Measurements from ENCODE around the gene ENG. TPM values are rescaled to one million over a fixed set of nuclear protein-coding genes. Genes with fewer than 3 reads are reported as not detected.
A peak's percentile ranks its signal among the peaks of the same experiment; 100 is the strongest.

The ENG gene
- polyA plus RNA-seq, 3 donors = 15.7 to 26.0 (median 17.9) TPM

DNA sequence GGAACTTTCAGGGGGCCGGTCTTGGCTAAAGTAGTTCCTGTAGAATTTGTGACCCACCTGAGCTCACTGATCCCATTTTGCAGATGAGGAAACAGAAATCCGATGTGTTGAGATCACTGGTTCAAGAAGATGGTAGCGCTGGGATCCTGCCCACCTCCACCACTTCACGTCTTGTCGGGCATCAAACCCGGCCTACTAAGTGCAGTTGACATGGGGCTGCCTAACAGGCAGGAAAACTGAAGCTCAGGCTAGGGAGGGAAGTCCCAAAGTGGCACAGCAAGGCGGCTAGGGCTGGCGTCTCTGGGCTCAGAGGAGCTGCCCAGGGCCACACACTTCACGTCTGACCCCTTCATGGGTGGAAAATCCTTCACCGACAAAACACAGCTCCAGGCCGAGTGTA lies 502 bp upstream of the ENG start:
- intact Hi-C loops (cut with micrococcal nuclease) = no loop called here
- Mint-ChIP-seq H3K36me3 (peaks cover 17 to 21% of the 10 kb centered on the region in 2 donors), H3K27me3 (ENCODE audit: low read depth in 3 of 3) (peaks cover 1 to 5% (median 3%) of the 10 kb centered on the region in 3 donors), H3K27ac (peak overlapping the region in 4 of 7 donors; percentile 50 to 76 (median 60)), H3K4me1 (peaks cover 53% of the 10 kb centered on the region), H3K9me3 (peaks cover 6 to 8% (median 7%) of the 10 kb centered on the region in 7 donors), H3K4me3 (peak overlapping the region; percentile 31 to 46)
- Histone ChIP-seq H3K4me1 (ENCODE audit: control insufficient read depth in 1 of 2, insufficient read depth in 2 of 2, low read length in 2 of 2) (peaks cover 43 to 49% of the 10 kb centered on the region in 2 donors), H3K9ac (ENCODE audit: insufficient read depth, low read length, poor library complexity, severe bottlenecking) (peak overlapping the region; percentile 84), H4K20me1 (ENCODE audit: insufficient read depth, low read length) (peaks cover 6% of the 10 kb centered on the region), H3K79me2 (ENCODE audit: insufficient read depth, low read length) (no peaks in the 10 kb centered on the region), H3K9me3 (replicated peaks in 1 of 2; ENCODE audit: control insufficient read depth in 1 of 2, insufficient read depth in 1 of 2, low read length in 2 of 2) (peaks cover under 1 to 7% of the 10 kb centered on the region in 2 donors), H3K36me3 (replicated peaks in 1 of 2; ENCODE audit: control insufficient read depth in 1 of 2, insufficient read depth in 2 of 2, low read length in 2 of 2) (peaks cover 0 to 8% of the 10 kb centered on the region in 2 donors), H3K4me2 (replicated peaks; ENCODE audit: extremely low read depth, low read length, poor library complexity, severe bottlenecking) (peak overlapping the region; percentile 95), H3K27me3 (ENCODE audit: control insufficient read depth in 2 of 2, insufficient read depth in 2 of 2, low read length in 2 of 2) (no peaks in the 10 kb centered on the region), H2AFZ (ENCODE audit: insufficient read depth, low read depth, low read length, poor library complexity, severe bottlenecking) (peak overlapping the region; percentile 83), H3K4me3 (replicated peaks in 1 of 3; ENCODE audit: low read depth in 2 of 3, low read length in 3 of 3) (peak overlapping the region in 2 of 3 experiments; percentile 50 to 89), H3K27ac (ENCODE audit: low read depth in 1 of 2, low read length in 2 of 2) (peak overlapping the region in 1 of 2 donors; percentile 81)
- TF ChIP-seq, protein P1, sequence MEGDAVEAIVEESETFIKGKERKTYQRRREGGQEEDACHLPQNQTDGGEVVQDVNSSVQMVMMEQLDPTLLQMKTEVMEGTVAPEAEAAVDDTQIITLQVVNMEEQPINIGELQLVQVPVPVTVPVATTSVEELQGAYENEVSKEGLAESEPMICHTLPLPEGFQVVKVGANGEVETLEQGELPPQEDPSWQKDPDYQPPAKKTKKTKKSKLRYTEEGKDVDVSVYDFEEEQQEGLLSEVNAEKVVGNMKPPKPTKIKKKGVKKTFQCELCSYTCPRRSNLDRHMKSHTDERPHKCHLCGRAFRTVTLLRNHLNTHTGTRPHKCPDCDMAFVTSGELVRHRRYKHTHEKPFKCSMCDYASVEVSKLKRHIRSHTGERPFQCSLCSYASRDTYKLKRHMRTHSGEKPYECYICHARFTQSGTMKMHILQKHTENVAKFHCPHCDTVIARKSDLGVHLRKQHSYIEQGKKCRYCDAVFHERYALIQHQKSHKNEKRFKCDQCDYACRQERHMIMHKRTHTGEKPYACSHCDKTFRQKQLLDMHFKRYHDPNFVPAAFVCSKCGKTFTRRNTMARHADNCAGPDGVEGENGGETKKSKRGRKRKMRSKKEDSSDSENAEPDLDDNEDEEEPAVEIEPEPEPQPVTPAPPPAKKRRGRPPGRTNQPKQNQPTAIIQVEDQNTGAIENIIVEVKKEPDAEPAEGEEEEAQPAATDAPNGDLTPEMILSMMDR (IDR thresholded peaks at IDR 0.05) = no peak
- no peak for DNase-seq
- 27% methylated on average over 3 of the region's 11 CpGs for WGBS (ENCODE audit: insufficient coverage)

GRCh38 chr9:127853312-127854183 lies 910 bp downstream of the ENG start:
- Histone ChIP-seq H3K4me2 (replicated peaks; ENCODE audit: extremely low read depth, low read length, poor library complexity, severe bottlenecking) (peak overlapping the region; percentile 95), H3K79me2 (ENCODE audit: insufficient read depth, low read length) (no peaks in the 10 kb centered on the region), H3K36me3 (replicated peaks in 1 of 2; ENCODE audit: control insufficient read depth in 1 of 2, insufficient read depth in 2 of 2, low read length in 2 of 2) (peaks cover 0 to 19% of the 10 kb centered on the region in 2 donors), H3K27ac (ENCODE audit: low read depth in 1 of 2, low read length in 2 of 2) (peak overlapping the region; percentile 8 to 81), H2AFZ (ENCODE audit: insufficient read depth, low read depth, low read length, poor library complexity, severe bottlenecking) (peak overlapping the region; percentile 83), H3K27me3 (ENCODE audit: control insufficient read depth in 2 of 2, insufficient read depth in 2 of 2, low read length in 2 of 2) (no peaks in the 10 kb centered on the region), H3K9ac (ENCODE audit: insufficient read depth, low read length, poor library complexity, severe bottlenecking) (peak overlapping the region; percentile 84), H3K4me1 (ENCODE audit: control insufficient read depth in 1 of 2, insufficient read depth in 2 of 2, low read length in 2 of 2) (peaks cover 36 to 42% of the 10 kb centered on the region in 2 donors), H3K4me3 (replicated peaks in 1 of 3; ENCODE audit: low read depth in 2 of 3, low read length in 3 of 3) (peak overlapping the region; percentile 39 to 89 (median 50)), H4K20me1 (ENCODE audit: insufficient read depth, low read length) (peaks cover 6% of the 10 kb centered on the region), H3K9me3 (replicated peaks in 1 of 2; ENCODE audit: control insufficient read depth in 1 of 2, insufficient read depth in 1 of 2, low read length in 2 of 2) (peaks cover 15 to 21% of the 10 kb centered on the region in 2 donors)
- TF ChIP-seq, protein P1 (IDR thresholded peaks at IDR 0.05) = no peak
- H3K27ac Mint-ChIP-seq = peak overlapping the region; percentile 69 to 88 (median 78)
- H3K36me3 Mint-ChIP-seq = peaks cover 27 to 29% of the 10 kb centered on the region in 2 donors
- peaks cover 0 to 3% (median 3%) of the 10 kb centered on the region in 3 donors for H3K27me3 Mint-ChIP-seq (ENCODE audit: low read depth in 3 of 3)
- intact Hi-C loops (cut with micrococcal nuclease) = no loop called here
- WGBS (ENCODE audit: insufficient coverage) = 3% methylated on average over 8 of the region's 13 CpGs
- H3K9me3 Mint-ChIP-seq = peaks cover 18 to 22% (median 19%) of the 10 kb centered on the region in 7 donors
- peaks cover 45% of the 10 kb centered on the region for H3K4me1 Mint-ChIP-seq
- DNase-seq = peak in 2 of 3 donors; percentile 27 to 29
- H3K4me3 Mint-ChIP-seq = peak overlapping the region; percentile 93 to 95

Measured in CD14-positive monocyte (primary cell).